HepG2 (cell line): ENCODE results near the gene PODXL2. TPM values are rescaled to one million over a fixed set of nuclear protein-coding genes. Genes with fewer than 3 reads are reported as not detected.

ENCODE experiments used
- DR1 ChIP-seq: sonication (generic); formaldehyde crosslinking; IDR thresholded peaks from 2 replicates; pipeline ENCODE4 v1.8.0; 2021; ENCODE audit warnings: mild to moderate bottlenecking, missing genetic modification reagents, inconsistent platforms
- KDM5B ChIP-seq: sonication (generic); formaldehyde crosslinking; IDR thresholded peaks from 2 replicates; pipeline ENCODE4 v1.4.0; 2020; ENCODE audit warnings: missing genetic modification reagents, mild to moderate bottlenecking, borderline replicate concordance
- KLF11 ChIP-seq: IDR thresholded peaks from 2 replicates; pipeline ENCODE4 v1.6.1; 2016; ENCODE audit warnings: missing compliant biosample characterization
- LCORL ChIP-seq, 2 experiments: fragments of 450-650 bp in 1 of 2; sonication (generic) in 1 of 2; formaldehyde crosslinking in 1 of 2; IDR thresholded peaks; 2 replicates each; pipeline versions ENCODE4 v1.5.0 to v1.6.1; 2017 to 2020; ENCODE audit warnings: antibody characterized with exemption in 1 of 2, missing genetic modification reagents in 1 of 2
- MAFG ChIP-seq: sonication (generic); formaldehyde crosslinking; IDR thresholded peaks from 2 replicates; pipeline ENCODE4 v1.5.1; 2020; ENCODE audit warnings: mild to moderate bottlenecking, missing genetic modification reagents
- PAX8 ChIP-seq: sonication (generic); formaldehyde crosslinking; IDR thresholded peaks from 2 replicates; pipeline ENCODE4 v1.8.0; 2022; ENCODE audit warnings: mild to moderate bottlenecking, missing genetic modification reagents, borderline replicate concordance
- SMYD3 ChIP-seq: sonication (generic); formaldehyde crosslinking; IDR thresholded peaks from 2 replicates; pipeline ENCODE4 v1.8.1; 2023; ENCODE audit warnings: mild to moderate bottlenecking, missing genetic modification reagents
- ZNF563 ChIP-seq: sonication (generic); formaldehyde crosslinking; IDR thresholded peaks from 2 replicates; pipeline ENCODE4 v1.8.0; 2022; ENCODE audit warnings: mild to moderate bottlenecking, moderate library complexity, missing genetic modification reagents
- ZNF782 ChIP-seq: sonication (generic); formaldehyde crosslinking; IDR thresholded peaks from 2 replicates; pipeline ENCODE4 v1.4.0; 2020; ENCODE audit warnings: missing genetic modification reagents, mild to moderate bottlenecking, borderline replicate concordance
- polyA plus RNA-seq, 8 experiments: library from polyadenylated mRNA; depleted of rRNA in 3 of 8; stranded (reverse) in 7 of 8; unstranded in 1 of 8; fragments of >200 nt; fragmentation: Illumina TruSeq in 4 of 8; extraction: Trizol in 4 of 8; gene quantifications; 2 replicates each; pipeline versions ENCODE4 v1.2.1 to v1.2.3, GENCODE V29; 2011 to 2016; ENCODE audit warnings: low read depth in 4 of 8, missing spikeins in 1 of 8, mixed read lengths in 1 of 8; ENCODE audit not compliant: insufficient read depth in 1 of 8
- total RNA-seq, 5 experiments: library from RNA; depleted of rRNA; stranded (reverse); fragments of >200 nt; fragmentation: Illumina TruSeq; extraction: Trizol; gene quantifications; 2 replicates each; pipeline ENCODE4 v1.2.3, GENCODE V29; 2016; ENCODE audit warnings: low read depth in 1 of 5
- TF ChIP-seq, protein P1 (sequence below), 2 experiments: fragments of 450-650 bp in 1 of 2; sonication (generic) in 1 of 2; formaldehyde crosslinking in 1 of 2; IDR thresholded peaks; 2 replicates each; pipeline versions ENCODE4 v1.6.1 to v1.8.0; 2016 to 2022; ENCODE audit warnings: antibody characterized with exemption in 1 of 2, mild to moderate bottlenecking in 1 of 2, missing genetic modification reagents in 1 of 2
- TF ChIP-seq, protein P2 (sequence below): IDR thresholded peaks from 2 replicates; pipeline ENCODE4 v1.6.1; 2016
- TF ChIP-seq, protein P3 (sequence below): IDR thresholded peaks from 2 replicates; pipeline ENCODE4 v1.6.1; 2016; ENCODE audit warnings: low read depth, missing genetic modification reagents, missing compliant biosample characterization

The PODXL2 gene
- total and polyA plus RNA-seq, 2 of the 13 experiments (the other 11 are each of a cell fraction or from before 2014, with no cell fraction given), result 20.4 to 25.1 TPM

DNA sequence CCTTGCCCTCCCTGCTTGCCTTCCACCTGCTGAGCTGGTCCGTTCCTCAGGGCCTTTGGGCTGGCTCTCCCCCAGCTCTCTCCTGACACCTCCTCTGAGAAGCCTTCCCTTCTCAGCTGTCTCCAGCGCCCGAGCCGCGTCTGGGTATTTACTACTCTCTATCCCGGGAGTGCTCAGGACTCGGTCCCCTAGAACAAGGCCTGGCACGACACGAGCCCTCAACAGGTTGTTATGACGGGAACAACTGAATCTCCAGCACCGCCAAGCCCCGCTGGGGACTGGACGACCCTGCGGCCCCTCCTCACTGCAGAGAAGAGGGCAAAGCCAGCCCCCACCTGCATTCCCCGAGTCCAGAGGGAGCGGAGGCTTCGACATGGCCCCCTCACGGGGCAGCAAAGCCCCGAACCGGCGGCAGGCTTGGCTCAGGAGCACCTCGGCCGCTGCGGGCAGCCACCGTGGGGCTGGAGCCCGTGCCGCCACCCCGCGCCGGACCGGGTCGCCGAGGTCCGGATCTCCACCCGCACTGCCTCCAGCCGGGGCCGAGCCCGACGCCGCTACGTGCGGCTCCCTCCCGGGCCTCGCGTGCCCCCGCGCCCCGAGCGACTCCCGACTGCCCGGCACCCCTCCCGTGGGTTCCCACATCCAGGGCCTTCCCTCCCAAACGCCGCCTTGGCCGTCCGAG lies 39.2 kb upstream of the PODXL2 start (continued):
- TF ChIP-seq ZNF782 (CRISPR knock-in tag), result no peak
- TF ChIP-seq, protein P1, sequence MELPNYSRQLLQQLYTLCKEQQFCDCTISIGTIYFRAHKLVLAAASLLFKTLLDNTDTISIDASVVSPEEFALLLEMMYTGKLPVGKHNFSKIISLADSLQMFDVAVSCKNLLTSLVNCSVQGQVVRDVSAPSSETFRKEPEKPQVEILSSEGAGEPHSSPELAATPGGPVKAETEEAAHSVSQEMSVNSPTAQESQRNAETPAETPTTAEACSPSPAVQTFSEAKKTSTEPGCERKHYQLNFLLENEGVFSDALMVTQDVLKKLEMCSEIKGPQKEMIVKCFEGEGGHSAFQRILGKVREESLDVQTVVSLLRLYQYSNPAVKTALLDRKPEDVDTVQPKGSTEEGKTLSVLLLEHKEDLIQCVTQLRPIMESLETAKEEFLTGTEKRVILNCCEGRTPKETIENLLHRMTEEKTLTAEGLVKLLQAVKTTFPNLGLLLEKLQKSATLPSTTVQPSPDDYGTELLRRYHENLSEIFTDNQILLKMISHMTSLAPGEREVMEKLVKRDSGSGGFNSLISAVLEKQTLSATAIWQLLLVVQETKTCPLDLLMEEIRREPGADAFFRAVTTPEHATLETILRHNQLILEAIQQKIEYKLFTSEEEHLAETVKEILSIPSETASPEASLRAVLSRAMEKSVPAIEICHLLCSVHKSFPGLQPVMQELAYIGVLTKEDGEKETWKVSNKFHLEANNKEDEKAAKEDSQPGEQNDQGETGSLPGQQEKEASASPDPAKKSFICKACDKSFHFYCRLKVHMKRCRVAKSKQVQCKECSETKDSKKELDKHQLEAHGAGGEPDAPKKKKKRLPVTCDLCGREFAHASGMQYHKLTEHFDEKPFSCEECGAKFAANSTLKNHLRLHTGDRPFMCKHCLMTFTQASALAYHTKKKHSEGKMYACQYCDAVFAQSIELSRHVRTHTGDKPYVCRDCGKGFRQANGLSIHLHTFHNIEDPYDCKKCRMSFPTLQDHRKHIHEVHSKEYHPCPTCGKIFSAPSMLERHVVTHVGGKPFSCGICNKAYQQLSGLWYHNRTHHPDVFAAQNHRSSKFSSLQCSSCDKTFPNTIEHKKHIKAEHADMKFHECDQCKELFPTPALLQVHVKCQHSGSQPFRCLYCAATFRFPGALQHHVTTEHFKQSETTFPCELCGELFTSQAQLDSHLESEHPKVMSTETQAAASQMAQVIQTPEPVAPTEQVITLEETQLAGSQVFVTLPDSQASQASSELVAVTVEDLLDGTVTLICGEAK (IDR thresholded peaks at IDR 0.05), result no peak
- TF ChIP-seq, protein P1 (CRISPR knock-in tag; IDR thresholded peaks at IDR 0.05), result no peak
- 0 out of 2 replicates have a peak, but pooled peaks have one; percentile 8 for TF ChIP-seq KDM5B
- TF ChIP-seq, protein P2, sequence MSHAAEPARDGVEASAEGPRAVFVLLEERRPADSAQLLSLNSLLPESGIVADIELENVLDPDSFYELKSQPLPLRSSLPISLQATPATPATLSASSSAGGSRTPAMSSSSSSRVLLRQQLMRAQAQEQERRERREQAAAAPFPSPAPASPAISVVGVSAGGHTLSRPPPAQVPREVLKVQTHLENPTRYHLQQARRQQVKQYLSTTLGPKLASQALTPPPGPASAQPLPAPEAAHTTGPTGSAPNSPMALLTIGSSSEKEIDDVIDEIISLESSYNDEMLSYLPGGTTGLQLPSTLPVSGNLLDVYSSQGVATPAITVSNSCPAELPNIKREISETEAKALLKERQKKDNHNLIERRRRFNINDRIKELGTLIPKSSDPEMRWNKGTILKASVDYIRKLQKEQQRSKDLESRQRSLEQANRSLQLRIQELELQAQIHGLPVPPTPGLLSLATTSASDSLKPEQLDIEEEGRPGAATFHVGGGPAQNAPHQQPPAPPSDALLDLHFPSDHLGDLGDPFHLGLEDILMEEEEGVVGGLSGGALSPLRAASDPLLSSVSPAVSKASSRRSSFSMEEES, result no peak
- TF ChIP-seq SMYD3, result no peak
- no peak for TF ChIP-seq LCORL (IDR thresholded peaks at IDR 0.05)
- TF ChIP-seq LCORL (CRISPR knock-in tag; IDR thresholded peaks at IDR 0.05), result no peak; the same call in 1 of the 2 replicates
- TF ChIP-seq PAX8 (CRISPR knock-in tag), result peak; percentile 4; the same call in 1 of the 2 replicates
- TF ChIP-seq DR1 (CRISPR knock-in tag), result no peak
- TF ChIP-seq, protein P3, sequence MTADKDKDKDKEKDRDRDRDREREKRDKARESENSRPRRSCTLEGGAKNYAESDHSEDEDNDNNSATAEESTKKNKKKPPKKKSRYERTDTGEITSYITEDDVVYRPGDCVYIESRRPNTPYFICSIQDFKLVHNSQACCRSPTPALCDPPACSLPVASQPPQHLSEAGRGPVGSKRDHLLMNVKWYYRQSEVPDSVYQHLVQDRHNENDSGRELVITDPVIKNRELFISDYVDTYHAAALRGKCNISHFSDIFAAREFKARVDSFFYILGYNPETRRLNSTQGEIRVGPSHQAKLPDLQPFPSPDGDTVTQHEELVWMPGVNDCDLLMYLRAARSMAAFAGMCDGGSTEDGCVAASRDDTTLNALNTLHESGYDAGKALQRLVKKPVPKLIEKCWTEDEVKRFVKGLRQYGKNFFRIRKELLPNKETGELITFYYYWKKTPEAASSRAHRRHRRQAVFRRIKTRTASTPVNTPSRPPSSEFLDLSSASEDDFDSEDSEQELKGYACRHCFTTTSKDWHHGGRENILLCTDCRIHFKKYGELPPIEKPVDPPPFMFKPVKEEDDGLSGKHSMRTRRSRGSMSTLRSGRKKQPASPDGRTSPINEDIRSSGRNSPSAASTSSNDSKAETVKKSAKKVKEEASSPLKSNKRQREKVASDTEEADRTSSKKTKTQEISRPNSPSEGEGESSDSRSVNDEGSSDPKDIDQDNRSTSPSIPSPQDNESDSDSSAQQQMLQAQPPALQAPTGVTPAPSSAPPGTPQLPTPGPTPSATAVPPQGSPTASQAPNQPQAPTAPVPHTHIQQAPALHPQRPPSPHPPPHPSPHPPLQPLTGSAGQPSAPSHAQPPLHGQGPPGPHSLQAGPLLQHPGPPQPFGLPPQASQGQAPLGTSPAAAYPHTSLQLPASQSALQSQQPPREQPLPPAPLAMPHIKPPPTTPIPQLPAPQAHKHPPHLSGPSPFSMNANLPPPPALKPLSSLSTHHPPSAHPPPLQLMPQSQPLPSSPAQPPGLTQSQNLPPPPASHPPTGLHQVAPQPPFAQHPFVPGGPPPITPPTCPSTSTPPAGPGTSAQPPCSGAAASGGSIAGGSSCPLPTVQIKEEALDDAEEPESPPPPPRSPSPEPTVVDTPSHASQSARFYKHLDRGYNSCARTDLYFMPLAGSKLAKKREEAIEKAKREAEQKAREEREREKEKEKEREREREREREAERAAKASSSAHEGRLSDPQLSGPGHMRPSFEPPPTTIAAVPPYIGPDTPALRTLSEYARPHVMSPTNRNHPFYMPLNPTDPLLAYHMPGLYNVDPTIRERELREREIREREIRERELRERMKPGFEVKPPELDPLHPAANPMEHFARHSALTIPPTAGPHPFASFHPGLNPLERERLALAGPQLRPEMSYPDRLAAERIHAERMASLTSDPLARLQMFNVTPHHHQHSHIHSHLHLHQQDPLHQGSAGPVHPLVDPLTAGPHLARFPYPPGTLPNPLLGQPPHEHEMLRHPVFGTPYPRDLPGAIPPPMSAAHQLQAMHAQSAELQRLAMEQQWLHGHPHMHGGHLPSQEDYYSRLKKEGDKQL (CRISPR knock-in tag), result no peak
- TF ChIP-seq KLF11, result no peak
- TF ChIP-seq ZNF563 (CRISPR knock-in tag), result 0 out of 2 replicates have a peak, but pooled peaks have one; percentile 57
- TF ChIP-seq MAFG (CRISPR knock-in tag), result 0 out of 2 replicates have a peak, but pooled peaks have one; percentile 29
